Measurements from ENCODE around the gene WAC.

DNA sequence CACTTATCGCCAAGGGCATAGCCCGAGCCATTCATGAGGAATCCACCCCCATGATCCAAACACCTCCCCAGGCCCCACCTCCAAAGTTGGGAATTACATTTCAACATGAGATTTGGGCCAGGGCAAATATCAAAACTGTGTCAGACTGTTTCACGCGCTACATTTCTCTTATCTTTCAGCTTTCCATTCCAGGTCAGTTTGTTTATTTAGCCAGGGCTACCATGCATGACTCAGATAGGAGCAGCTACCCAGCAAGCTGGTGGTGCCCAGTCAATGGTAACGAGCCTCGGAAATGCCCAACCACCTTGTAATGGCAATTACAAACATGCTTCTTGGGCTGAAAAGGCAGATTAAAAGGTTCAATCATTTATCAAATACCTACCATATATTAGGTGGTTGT lies 100.8 kb downstream of the WAC start:
- TF ChIP-seq, protein P1, sequence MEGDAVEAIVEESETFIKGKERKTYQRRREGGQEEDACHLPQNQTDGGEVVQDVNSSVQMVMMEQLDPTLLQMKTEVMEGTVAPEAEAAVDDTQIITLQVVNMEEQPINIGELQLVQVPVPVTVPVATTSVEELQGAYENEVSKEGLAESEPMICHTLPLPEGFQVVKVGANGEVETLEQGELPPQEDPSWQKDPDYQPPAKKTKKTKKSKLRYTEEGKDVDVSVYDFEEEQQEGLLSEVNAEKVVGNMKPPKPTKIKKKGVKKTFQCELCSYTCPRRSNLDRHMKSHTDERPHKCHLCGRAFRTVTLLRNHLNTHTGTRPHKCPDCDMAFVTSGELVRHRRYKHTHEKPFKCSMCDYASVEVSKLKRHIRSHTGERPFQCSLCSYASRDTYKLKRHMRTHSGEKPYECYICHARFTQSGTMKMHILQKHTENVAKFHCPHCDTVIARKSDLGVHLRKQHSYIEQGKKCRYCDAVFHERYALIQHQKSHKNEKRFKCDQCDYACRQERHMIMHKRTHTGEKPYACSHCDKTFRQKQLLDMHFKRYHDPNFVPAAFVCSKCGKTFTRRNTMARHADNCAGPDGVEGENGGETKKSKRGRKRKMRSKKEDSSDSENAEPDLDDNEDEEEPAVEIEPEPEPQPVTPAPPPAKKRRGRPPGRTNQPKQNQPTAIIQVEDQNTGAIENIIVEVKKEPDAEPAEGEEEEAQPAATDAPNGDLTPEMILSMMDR (IDR thresholded peaks at IDR 0.05 in 4 of 5, conservative IDR thresholded peaks at IDR 0.05 in 1 of 5) = no peak
- no peak for TF ChIP-seq POLR2A (IDR thresholded peaks at IDR 0.05)

Measured in gastrocnemius medialis (tissue), 4 donors.